Measurements from ENCODE around the gene KCNK15.

GRCh38 chr20:44721785-44722054, 23.9 kb upstream of the KCNK15 start:
- TF ChIP-seq, protein P1, sequence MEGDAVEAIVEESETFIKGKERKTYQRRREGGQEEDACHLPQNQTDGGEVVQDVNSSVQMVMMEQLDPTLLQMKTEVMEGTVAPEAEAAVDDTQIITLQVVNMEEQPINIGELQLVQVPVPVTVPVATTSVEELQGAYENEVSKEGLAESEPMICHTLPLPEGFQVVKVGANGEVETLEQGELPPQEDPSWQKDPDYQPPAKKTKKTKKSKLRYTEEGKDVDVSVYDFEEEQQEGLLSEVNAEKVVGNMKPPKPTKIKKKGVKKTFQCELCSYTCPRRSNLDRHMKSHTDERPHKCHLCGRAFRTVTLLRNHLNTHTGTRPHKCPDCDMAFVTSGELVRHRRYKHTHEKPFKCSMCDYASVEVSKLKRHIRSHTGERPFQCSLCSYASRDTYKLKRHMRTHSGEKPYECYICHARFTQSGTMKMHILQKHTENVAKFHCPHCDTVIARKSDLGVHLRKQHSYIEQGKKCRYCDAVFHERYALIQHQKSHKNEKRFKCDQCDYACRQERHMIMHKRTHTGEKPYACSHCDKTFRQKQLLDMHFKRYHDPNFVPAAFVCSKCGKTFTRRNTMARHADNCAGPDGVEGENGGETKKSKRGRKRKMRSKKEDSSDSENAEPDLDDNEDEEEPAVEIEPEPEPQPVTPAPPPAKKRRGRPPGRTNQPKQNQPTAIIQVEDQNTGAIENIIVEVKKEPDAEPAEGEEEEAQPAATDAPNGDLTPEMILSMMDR (IDR thresholded peaks at IDR 0.05), result no peak
- TF ChIP-seq POLR2A (IDR thresholded peaks at IDR 0.05), result no peak

Measured in Peyer's patch (tissue), 4 donors.